ENCODE results near the gene PLD5.

The PLD5 gene

DNA sequence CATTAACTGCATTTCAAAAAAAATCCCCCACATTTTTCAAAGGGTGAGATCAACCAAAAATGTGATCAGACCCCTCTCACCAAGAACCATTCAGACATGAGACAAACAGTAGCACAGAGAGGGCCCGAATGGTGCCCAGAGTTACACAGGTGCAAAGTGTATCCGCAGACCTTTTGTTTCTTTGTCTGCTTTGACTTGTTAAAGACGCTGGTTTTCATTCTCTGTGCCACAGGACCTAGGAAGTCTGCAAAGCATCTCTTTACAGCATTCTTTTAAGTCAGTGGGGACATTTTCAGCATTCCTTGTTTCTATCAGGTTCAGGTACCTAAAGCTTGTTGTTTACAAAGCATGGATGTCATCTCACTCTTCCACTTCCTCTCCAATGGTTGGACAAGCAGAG lies 438.4 kb downstream of the PLD5 start:
- Histone ChIP-seq H4K12ac (ENCODE audit: low read depth, low read length) (no peak overlapping the region), H3K4ac (ENCODE audit: low read depth, low read length) (no peak overlapping the region), H2AFZ (ENCODE audit: insufficient read depth, low read length, poor library complexity) (no peak overlapping the region), H2BK5ac (ENCODE audit: low read depth, low read length, poor library complexity) (no peak overlapping the region), H3K9ac (ENCODE audit: low read length) (no peak overlapping the region), H3K4me2 (ENCODE audit: low read length) (no peak overlapping the region), H3K79me2 (ENCODE audit: control insufficient read depth, insufficient read depth, low read length, poor library complexity) (no peaks in the 10 kb centered on the region), H3K27me3 (ENCODE audit: insufficient read depth, low read length) (no peaks in the 10 kb centered on the region), H3K36me3 (ENCODE audit: control insufficient read depth in 1 of 2, insufficient read depth in 2 of 2, low read length in 2 of 2) (no peaks in the 10 kb centered on the region), H3K9me3 (ENCODE audit: insufficient read depth, low read depth, low read length) (no peaks in the 10 kb centered on the region), H3K27ac (ENCODE audit: low read depth, low read length) (peak overlapping the region; percentile 63), H4K8ac (ENCODE audit: low read depth, low read length) (no peak overlapping the region), H2BK12ac (ENCODE audit: low read length) (no peak overlapping the region), H3K23ac (ENCODE audit: low read length) (no peak overlapping the region), H3K4me3 (ENCODE audit: low read depth, low read length) (no peak overlapping the region), H2AK5ac (ENCODE audit: low read length) (no peak overlapping the region), H3K14ac (ENCODE audit: low read length) (no peak overlapping the region), H3K4me1 (ENCODE audit: control insufficient read depth in 1 of 2, insufficient read depth in 2 of 2, low read length in 2 of 2) (peaks cover 0 to 6% of the 10 kb centered on the region in 2 experiments), H3K79me1 (ENCODE audit: low read length) (no peaks in the 10 kb centered on the region), H3K18ac (ENCODE audit: low read length) (no peak overlapping the region), H4K91ac (ENCODE audit: low read depth, low read length) (no peak overlapping the region), H2BK120ac (ENCODE audit: insufficient read depth, low read length, poor library complexity) (no peak overlapping the region)
- DNase-seq: no peak
- no CpG with 5 or more reads among the region's 3 CpGs for WGBS (ENCODE audit: extremely low coverage, insufficient coverage, insufficient read length)

GRCh38 chr1:242083742-242084141 lies 440.8 kb downstream of the PLD5 start:
- Histone ChIP-seq H3K18ac (ENCODE audit: low read length) (no peak overlapping the region), H3K79me2 (ENCODE audit: control insufficient read depth, insufficient read depth, low read length, poor library complexity) (no peaks in the 10 kb centered on the region), H2BK5ac (ENCODE audit: low read depth, low read length, poor library complexity) (no peak overlapping the region), H3K4me1 (ENCODE audit: control insufficient read depth in 1 of 2, insufficient read depth in 2 of 2, low read length in 2 of 2) (peaks cover 0 to 6% of the 10 kb centered on the region in 2 experiments), H3K23ac (ENCODE audit: low read length) (no peak overlapping the region), H3K36me3 (ENCODE audit: control insufficient read depth in 1 of 2, insufficient read depth in 2 of 2, low read length in 2 of 2) (no peaks in the 10 kb centered on the region), H3K14ac (ENCODE audit: low read length) (no peak overlapping the region), H3K27me3 (ENCODE audit: insufficient read depth, low read length) (no peaks in the 10 kb centered on the region), H4K91ac (ENCODE audit: low read depth, low read length) (no peak overlapping the region), H3K9ac (ENCODE audit: low read length) (no peak overlapping the region), H2AK5ac (ENCODE audit: low read length) (no peak overlapping the region), H3K9me3 (ENCODE audit: insufficient read depth, low read depth, low read length) (no peaks in the 10 kb centered on the region), H4K12ac (ENCODE audit: low read depth, low read length) (no peak overlapping the region), H3K27ac (ENCODE audit: low read depth, low read length) (no peak overlapping the region), H2BK12ac (ENCODE audit: low read length) (no peak overlapping the region), H2AFZ (ENCODE audit: insufficient read depth, low read length, poor library complexity) (no peak overlapping the region), H3K4me2 (ENCODE audit: low read length) (no peak overlapping the region), H2BK120ac (ENCODE audit: insufficient read depth, low read length, poor library complexity) (no peak overlapping the region), H3K79me1 (ENCODE audit: low read length) (no peaks in the 10 kb centered on the region), H3K4me3 (ENCODE audit: low read depth, low read length) (no peak overlapping the region), H4K8ac (ENCODE audit: low read depth, low read length) (no peak overlapping the region), H3K4ac (ENCODE audit: low read depth, low read length) (no peak overlapping the region)
- WGBS (ENCODE audit: extremely low coverage, insufficient coverage, insufficient read length): no CpG with 5 or more reads among the region's 2 CpGs
- no peak for DNase-seq

DNA sequence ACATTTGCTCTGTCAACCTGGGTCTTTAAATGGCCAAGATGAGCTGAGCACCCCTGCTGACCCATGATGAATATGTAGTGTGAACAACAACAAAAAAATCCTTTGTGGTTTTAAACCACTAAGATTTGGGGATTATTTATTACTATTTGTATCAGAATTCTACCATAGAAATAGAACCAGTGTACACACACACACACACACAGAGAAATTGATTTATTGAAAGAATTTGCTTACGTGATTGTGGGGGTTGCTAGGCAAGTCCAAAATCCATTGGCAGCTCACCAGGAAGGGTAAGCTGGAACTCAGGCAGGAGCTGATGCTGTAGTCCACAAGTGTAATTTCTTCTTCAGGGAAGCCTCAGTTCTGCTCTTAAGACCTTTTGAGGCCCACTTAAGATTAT lies 443.1 kb downstream of the PLD5 start:
- Histone ChIP-seq H3K79me1 (ENCODE audit: low read length) (no peaks in the 10 kb centered on the region), H3K9me3 (ENCODE audit: insufficient read depth, low read depth, low read length) (no peaks in the 10 kb centered on the region), H3K4ac (ENCODE audit: low read depth, low read length) (no peak overlapping the region), H2AFZ (ENCODE audit: insufficient read depth, low read length, poor library complexity) (no peak overlapping the region), H3K9ac (ENCODE audit: low read length) (no peak overlapping the region), H3K14ac (ENCODE audit: low read length) (no peak overlapping the region), H3K4me2 (ENCODE audit: low read length) (no peak overlapping the region), H2BK12ac (ENCODE audit: low read length) (no peak overlapping the region), H3K79me2 (ENCODE audit: control insufficient read depth, insufficient read depth, low read length, poor library complexity) (no peaks in the 10 kb centered on the region), H3K27me3 (ENCODE audit: insufficient read depth, low read length) (no peaks in the 10 kb centered on the region), H3K4me3 (ENCODE audit: low read depth, low read length) (no peak overlapping the region), H3K36me3 (ENCODE audit: control insufficient read depth in 1 of 2, insufficient read depth in 2 of 2, low read length in 2 of 2) (no peaks in the 10 kb centered on the region), H4K12ac (ENCODE audit: low read depth, low read length) (no peak overlapping the region), H4K8ac (ENCODE audit: low read depth, low read length) (no peak overlapping the region), H2BK120ac (ENCODE audit: insufficient read depth, low read length, poor library complexity) (no peak overlapping the region), H2AK5ac (ENCODE audit: low read length) (no peak overlapping the region), H2BK5ac (ENCODE audit: low read depth, low read length, poor library complexity) (no peak overlapping the region), H3K27ac (ENCODE audit: low read depth, low read length) (no peak overlapping the region), H3K4me1 (ENCODE audit: control insufficient read depth in 1 of 2, insufficient read depth in 2 of 2, low read length in 2 of 2) (peaks cover 0 to 2% of the 10 kb centered on the region in 2 experiments), H3K18ac (ENCODE audit: low read length) (no peak overlapping the region), H3K23ac (ENCODE audit: low read length) (no peak overlapping the region), H4K91ac (ENCODE audit: low read depth, low read length) (no peak overlapping the region)
- WGBS (ENCODE audit: extremely low coverage, insufficient coverage, insufficient read length): no CpG with 5 or more reads among the region's 1 CpG
- DNase-seq: no peak

DNA sequence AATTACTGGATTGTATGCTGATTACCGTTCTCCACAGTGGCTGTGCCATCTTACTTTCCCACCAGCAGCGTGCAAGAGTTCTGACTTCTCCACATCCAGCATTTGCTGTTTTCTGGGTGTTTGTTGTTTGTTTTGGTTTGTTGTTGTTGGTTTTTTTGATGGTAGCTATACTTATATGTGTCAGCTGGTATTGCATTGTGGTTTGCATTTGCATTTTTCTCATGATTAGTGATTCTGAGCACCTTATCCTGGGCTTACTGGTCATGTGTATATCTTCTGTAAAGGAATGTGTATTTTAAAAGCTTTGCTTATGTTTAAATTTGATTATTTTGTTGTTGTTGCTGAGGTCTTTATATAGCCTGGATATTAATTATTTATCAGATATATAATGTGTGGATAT lies 458.7 kb downstream of the PLD5 start:
- H3K27me3 ChIP-seq (ENCODE audit: insufficient read depth, low read length): no peaks in the 10 kb centered on the region
- H3K4me2 ChIP-seq (ENCODE audit: low read length): no peak overlapping the region
- H2AK5ac ChIP-seq (ENCODE audit: low read length): no peak overlapping the region
- peaks cover 2% of the 10 kb centered on the region for H3K9me3 ChIP-seq (ENCODE audit: insufficient read depth, low read depth, low read length)
- no peaks in the 10 kb centered on the region for H3K79me2 ChIP-seq (ENCODE audit: control insufficient read depth, insufficient read depth, low read length, poor library complexity)
- no peak overlapping the region for H3K4me3 ChIP-seq (ENCODE audit: low read depth, low read length)
- H2BK5ac ChIP-seq (ENCODE audit: low read depth, low read length, poor library complexity): no peak overlapping the region
- H4K91ac ChIP-seq (ENCODE audit: low read depth, low read length): no peak overlapping the region
- no peak overlapping the region for H3K23ac ChIP-seq (ENCODE audit: low read length)
- H4K12ac ChIP-seq (ENCODE audit: low read depth, low read length): no peak overlapping the region
- no peaks in the 10 kb centered on the region for H3K36me3 ChIP-seq (ENCODE audit: control insufficient read depth in 1 of 2, insufficient read depth in 2 of 2, low read length in 2 of 2)
- H3K4me1 ChIP-seq (ENCODE audit: control insufficient read depth in 1 of 2, insufficient read depth in 2 of 2, low read length in 2 of 2): no peaks in the 10 kb centered on the region
- H2BK12ac ChIP-seq (ENCODE audit: low read length): no peak overlapping the region
- H3K18ac ChIP-seq (ENCODE audit: low read length): no peak overlapping the region
- no peak overlapping the region for H2BK120ac ChIP-seq (ENCODE audit: insufficient read depth, low read length, poor library complexity)
- no peak overlapping the region for H3K4ac ChIP-seq (ENCODE audit: low read depth, low read length)
- H2AFZ ChIP-seq (ENCODE audit: insufficient read depth, low read length, poor library complexity): no peak overlapping the region
- no peak overlapping the region for H3K27ac ChIP-seq (ENCODE audit: low read depth, low read length)
- H3K14ac ChIP-seq (ENCODE audit: low read length): no peak overlapping the region
- no peak for DNase-seq
- no peak overlapping the region for H3K9ac ChIP-seq (ENCODE audit: low read length)
- WGBS (ENCODE audit: extremely low coverage, insufficient coverage, insufficient read length): no CpG with 5 or more reads among the region's 2 CpGs
- no peak overlapping the region for H4K8ac ChIP-seq (ENCODE audit: low read depth, low read length)
- no peaks in the 10 kb centered on the region for H3K79me1 ChIP-seq (ENCODE audit: low read length)
